IMR-90 (cell line): ENCODE measurements around the gene ZBTB33.

ENCODE experiments used
- CTCF ChIP-seq: conservative IDR thresholded peaks from 2 replicates; pipeline ENCODE4 v1.5.1; 2012; ENCODE audit warnings: mild to moderate bottlenecking, low read depth, low read length, improper control_type of control experiment
- MAFK ChIP-seq: IDR thresholded peaks from 2 replicates; pipeline ENCODE4 v1.6.1; 2012; ENCODE audit warnings: low read depth, low read length, improper control_type of control experiment
- NFE2L2 ChIP-seq: fragments of 150-350 bp; IDR thresholded peaks from 2 replicates; pipeline ENCODE4 v1.6.1; 2016; ENCODE audit warnings: low read depth, mild to moderate bottlenecking, low read length
- POLR2A ChIP-seq: IDR thresholded peaks from 2 replicates; pipeline ENCODE4 v1.6.1; 2012; ENCODE audit warnings: mild to moderate bottlenecking, low read depth, low read length
- RAD21 ChIP-seq: IDR thresholded peaks from 2 replicates; pipeline ENCODE4 v1.6.1; 2012; ENCODE audit warnings: low read length, improper control_type of control experiment
- USF2 ChIP-seq: fragments of 150-350 bp; IDR thresholded peaks from 2 replicates; pipeline ENCODE4 v1.6.1; 2017; ENCODE audit warnings: mild to moderate bottlenecking, antibody characterized with exemption, low read length, low read depth

GRCh38 chrX:120244735-120245498 is 5.7 kb upstream of the ZBTB33 start:
- TF ChIP-seq NFE2L2 (no peak), RAD21 (no peak), USF2 (no peak), CTCF (no peak), POLR2A (no peak), MAFK (no peak)
